ENCODE measurements around the gene MLXIPL. TPM values are rescaled to one million over a fixed set of nuclear protein-coding genes. Genes with fewer than 3 reads are reported as not detected.
"Not testable (repeated sequence)": the region's sequence is repeated elsewhere in the genome, so short reads cannot be mapped to it uniquely, and the experiment has no call there.

The MLXIPL gene
- total RNA-seq, 1 donor: 0.72 TPM

GRCh38 chr7:73585196-73585595, 39.1 kb downstream of the MLXIPL start:
- DNase-seq (ENCODE audit: insufficient read length, low spot score, missing footprints): no peak
- H3K27ac ChIP-seq (ENCODE audit: low read depth, low read length): no peak overlapping the region
- H2AFZ ChIP-seq (ENCODE audit: low read length): peak overlapping the region; percentile 6
- no peaks in the 10 kb centered on the region for H4K20me1 ChIP-seq (ENCODE audit: insufficient read depth, low read length)
- H3K9me3 ChIP-seq (ENCODE audit: low read depth, low read length): no peaks in the 10 kb centered on the region
- no peaks in the 10 kb centered on the region for H3K27me3 ChIP-seq (ENCODE audit: insufficient read depth, low read length)
- no peak for TF ChIP-seq CTCF (IDR thresholded peaks at IDR 0.05; ENCODE audit: extremely low read depth, low read depth, low read length)
- H3K79me2 ChIP-seq (ENCODE audit: insufficient read depth, low read length): no peaks in the 10 kb centered on the region
- no peak overlapping the region for H3K4me2 ChIP-seq (ENCODE audit: insufficient read depth, low read length)
- H3K4me3 ChIP-seq (ENCODE audit: insufficient read depth, low read length): no peak overlapping the region
- peaks cover 3% of the 10 kb centered on the region for H3K4me1 ChIP-seq (ENCODE audit: insufficient read depth, low read length)
- H3K36me3 ChIP-seq (ENCODE audit: insufficient read depth, low read length): no peaks in the 10 kb centered on the region

DNA sequence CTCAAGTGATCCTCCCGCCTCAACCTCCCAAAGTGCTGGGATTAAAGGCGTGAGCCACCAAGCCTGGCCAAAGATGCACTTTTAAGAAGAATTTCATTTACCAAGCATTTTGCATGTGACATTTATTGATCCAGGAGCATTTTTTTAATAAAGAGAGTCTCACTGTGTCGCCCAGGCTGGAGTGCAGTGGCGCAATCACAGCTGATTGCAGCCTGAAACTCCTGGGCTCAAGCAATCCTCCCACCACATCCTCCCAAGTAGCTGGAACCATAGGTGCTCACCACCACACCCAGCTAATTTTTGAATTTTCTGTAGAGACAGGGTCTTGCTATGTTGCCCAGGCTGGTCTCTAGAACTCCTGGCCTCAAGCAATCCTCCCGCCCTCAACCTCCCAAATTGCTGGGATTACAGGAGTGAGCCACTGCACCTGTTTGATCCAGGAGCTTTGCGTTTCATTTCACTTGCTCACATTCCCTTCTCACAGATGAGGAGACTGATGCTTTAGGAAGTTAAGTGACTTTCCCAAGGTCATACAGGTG, 41.6 kb downstream of the MLXIPL start:
- no peak overlapping the region for H3K4me3 ChIP-seq (ENCODE audit: insufficient read depth, low read length)
- no peak for DNase-seq (ENCODE audit: insufficient read length, low spot score, missing footprints)
- no peak overlapping the region for H2AFZ ChIP-seq (ENCODE audit: low read length)
- peaks cover 3% of the 10 kb centered on the region for H3K4me1 ChIP-seq (ENCODE audit: insufficient read depth, low read length)
- H3K27me3 ChIP-seq (ENCODE audit: insufficient read depth, low read length): no peaks in the 10 kb centered on the region
- H4K20me1 ChIP-seq (ENCODE audit: insufficient read depth, low read length): peaks cover 4% of the 10 kb centered on the region
- no peaks in the 10 kb centered on the region for H3K9me3 ChIP-seq (ENCODE audit: low read depth, low read length)
- TF ChIP-seq CTCF (IDR thresholded peaks at IDR 0.05; ENCODE audit: extremely low read depth, low read depth, low read length): no peak
- no peak overlapping the region for H3K27ac ChIP-seq (ENCODE audit: low read depth, low read length)
- H3K79me2 ChIP-seq (ENCODE audit: insufficient read depth, low read length): peaks cover 7% of the 10 kb centered on the region
- H3K4me2 ChIP-seq (ENCODE audit: insufficient read depth, low read length): no peak overlapping the region
- H3K36me3 ChIP-seq (ENCODE audit: insufficient read depth, low read length): no peaks in the 10 kb centered on the region

GRCh38 chr7:73581006-73581405, 43.3 kb downstream of the MLXIPL start:
- not testable (repeated sequence) for DNase-seq (ENCODE audit: insufficient read length, low spot score, missing footprints); H3K9me3 ChIP-seq (ENCODE audit: low read depth, low read length); H3K36me3 ChIP-seq (ENCODE audit: insufficient read depth, low read length); H3K27ac ChIP-seq (ENCODE audit: low read depth, low read length); H3K4me3 ChIP-seq (ENCODE audit: insufficient read depth, low read length); H3K4me2 ChIP-seq (ENCODE audit: insufficient read depth, low read length); H2AFZ ChIP-seq (ENCODE audit: low read length); H3K27me3 ChIP-seq (ENCODE audit: insufficient read depth, low read length)
- H3K79me2 ChIP-seq (ENCODE audit: insufficient read depth, low read length): peaks cover 24% of the 10 kb centered on the region
- H4K20me1 ChIP-seq (ENCODE audit: insufficient read depth, low read length): peaks cover 18% of the 10 kb centered on the region
- H3K4me1 ChIP-seq (ENCODE audit: insufficient read depth, low read length): peaks cover 14% of the 10 kb centered on the region

DNA sequence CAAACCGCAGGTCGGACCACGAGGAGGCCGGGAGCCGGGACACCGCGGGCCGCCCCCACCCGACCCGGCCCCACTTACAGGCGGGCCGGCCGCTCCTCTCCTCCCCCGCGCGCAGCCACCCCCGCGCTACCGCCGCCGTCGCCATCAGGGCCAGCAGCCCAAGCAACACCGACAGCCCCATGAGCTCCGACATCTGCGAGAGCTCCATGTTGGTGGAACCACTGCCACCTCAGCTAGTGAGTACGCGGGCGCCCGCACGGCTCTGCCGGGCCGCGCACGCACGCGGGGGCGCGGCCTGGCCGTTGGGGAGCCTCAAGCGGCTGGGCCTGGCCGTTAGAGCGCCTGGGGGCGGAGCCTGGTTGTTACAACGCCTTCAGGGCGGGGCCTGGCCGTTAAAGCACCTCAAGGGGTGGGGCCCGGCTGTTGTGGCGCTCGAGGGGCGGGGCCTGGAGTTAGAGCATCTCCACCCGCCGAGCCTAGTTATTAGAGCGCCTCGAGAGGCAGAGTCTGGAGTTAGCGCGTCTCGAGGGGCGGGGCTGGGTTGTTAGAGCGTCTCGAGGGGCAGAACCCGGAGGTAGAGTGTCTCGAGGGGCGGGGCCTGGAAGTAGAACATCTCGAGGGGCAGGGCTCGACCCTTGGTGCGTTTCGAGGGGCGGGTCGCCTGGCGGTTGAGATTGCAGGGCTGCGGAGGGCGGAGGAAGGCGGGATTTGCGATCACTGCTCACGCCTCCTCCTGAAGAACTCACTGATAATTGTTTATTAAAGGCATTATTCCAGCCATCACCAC, 45.8 kb downstream of the MLXIPL start, which contains the start of gene TBL2:
TBL2 (minus strand) TSS at position 238 of the 787 bp plus-strand sequence; CDS start at position 208, 30 bp downstream.
- H3K27ac ChIP-seq (ENCODE audit: low read depth, low read length): peak within 1 kb of the TSS; percentile 87
- peaks cover 33% of the 10 kb centered on the region for H4K20me1 ChIP-seq (ENCODE audit: insufficient read depth, low read length)
- H2AFZ ChIP-seq (ENCODE audit: low read length): peak within 1 kb of the TSS; percentile 89
- H3K4me2 ChIP-seq (ENCODE audit: insufficient read depth, low read length): peak within 1 kb of the TSS; percentile 94
- peaks cover 14% of the 10 kb centered on the region for H3K4me1 ChIP-seq (ENCODE audit: insufficient read depth, low read length)
- peaks cover 41% of the 10 kb centered on the region for H3K79me2 ChIP-seq (ENCODE audit: insufficient read depth, low read length)
- no peaks in the 10 kb centered on the region for H3K9me3 ChIP-seq (ENCODE audit: low read depth, low read length)
- peak; percentile 100 for DNase-seq (ENCODE audit: insufficient read length, low spot score, missing footprints)
- TF ChIP-seq CTCF (IDR thresholded peaks at IDR 0.05; ENCODE audit: extremely low read depth, low read depth, low read length): no peak
- H3K4me3 ChIP-seq (ENCODE audit: insufficient read depth, low read length): peak within 1 kb of the TSS; percentile 98
- peaks cover 17% of the 10 kb centered on the region for H3K36me3 ChIP-seq (ENCODE audit: insufficient read depth, low read length)
- H3K27me3 ChIP-seq (ENCODE audit: insufficient read depth, low read length): no peaks in the 10 kb centered on the region
